ENCODE results near the gene FAM120A.

Gene FAM120A

GRCh38 chr9:93582115-93582514, 130.6 kb downstream of the FAM120A start:
- no peak for FAIRE-seq

GRCh38 chr9:93582550-93582949, 131.1 kb downstream of the FAM120A start:
- no peak for FAIRE-seq

GRCh38 chr9:93585259-93585658, 133.8 kb downstream of the FAM120A start:
- no peak for FAIRE-seq

- no peak for FAIRE-seq
Observed at GRCh38 chr9:93585695-93586094, 134.2 kb downstream of the FAM120A start.

- no peak for FAIRE-seq
Observed at GRCh38 chr9:93586290-93587057, 135.0 kb downstream of the FAM120A start.

GRCh38 chr9:93587284-93587650, 135.8 kb downstream of the FAM120A start:
- FAIRE-seq: no peak

- FAIRE-seq: no peak
Observed at GRCh38 chr9:93587651-93588347, 136.3 kb downstream of the FAM120A start.

- no peak for FAIRE-seq
Observed at GRCh38 chr9:93588641-93589609, 137.4 kb downstream of the FAM120A start.

GRCh38 chr9:93589688-93590087, 138.2 kb downstream of the FAM120A start:
- FAIRE-seq: no peak

GRCh38 chr9:93590609-93591234, 139.2 kb downstream of the FAM120A start:
- FAIRE-seq: no peak

- FAIRE-seq: no peak
Observed at GRCh38 chr9:93591301-93592007, 140.0 kb downstream of the FAM120A start.

GRCh38 chr9:93592008-93592642, 140.6 kb downstream of the FAM120A start:
- no peak for FAIRE-seq

GRCh38 chr9:93592643-93593021, 141.1 kb downstream of the FAM120A start:
- FAIRE-seq: no peak

GRCh38 chr9:93593144-93593658, 141.7 kb downstream of the FAM120A start:
- FAIRE-seq: no peak

- no peak for FAIRE-seq
Observed at GRCh38 chr9:93594041-93594756, 142.7 kb downstream of the FAM120A start.

- FAIRE-seq: no peak
Observed at GRCh38 chr9:93595461-93595860, 144.0 kb downstream of the FAM120A start.

- no peak for FAIRE-seq
Observed at GRCh38 chr9:93595861-93596365, 144.4 kb downstream of the FAM120A start.

- no peak for FAIRE-seq
Observed at GRCh38 chr9:93596399-93596798, 144.9 kb downstream of the FAM120A start.

- no peak for FAIRE-seq
Observed at GRCh38 chr9:93597142-93597706, 145.7 kb downstream of the FAM120A start.

Data from colon (tissue), 2 donors.